Right lobe of liver (tissue), 4 donors: ENCODE results near the gene CEACAM18.

Source experiments
- CTCF ChIP-seq, 4 donors: fragments of 200-600 bp in 3 of 4; fragments of 450-650 bp in 1 of 4; IDR thresholded peaks; one replicate each; pipeline versions ENCODE4 v1.5.1 to v1.8.0; 2016 to 2022; ENCODE audit warnings: antibody characterized with exemption in 4 of 4, mild to moderate bottlenecking in 2 of 4
- POLR2A ChIP-seq: fragments of 450-650 bp; IDR thresholded peaks from one replicate; pipeline ENCODE4 v1.6.1; 2017; ENCODE audit warnings: antibody characterized with exemption, mild to moderate bottlenecking
- donor health status: DM: no; HTN: no; CAD: no.
- donor health status: DM: no; HTN: no; CAD: no.
- donor health status: DM: no; HTN: yes; CAD: no.

- no peak for TF ChIP-seq CTCF (IDR thresholded peaks at IDR 0.05)
- TF ChIP-seq POLR2A: no peak
These were observed 7.4 kb upstream of the CEACAM18 start for GRCh38 chr19:51470966-51471365.
